GM21526 (cell line): Measurements from ENCODE around the gene MSI1.

ENCODE experiments used
- ATAC-seq: cut with Tn5 transposase; IDR thresholded peaks from one replicate; pipeline ENCODE4 v1.9.1; 2021; ENCODE audit warnings: moderate library complexity; ENCODE audit not compliant: unreplicated experiment, low FRiP score

MSI1 gene

GRCh38 chr12:120378036-120378435 is 9.1 kb upstream of the MSI1 start:
- ATAC-seq: no peak

GRCh38 chr12:120377611-120378010 is 8.6 kb upstream of the MSI1 start:
- ATAC-seq: no peak

- no peak for ATAC-seq
Observed at GRCh38 chr12:120376934-120377572, 8.1 kb upstream of the MSI1 start.

- ATAC-seq: no peak
Observed at GRCh38 chr12:120376416-120376815, 7.5 kb upstream of the MSI1 start.

GRCh38 chr12:120376009-120376408 is 7.0 kb upstream of the MSI1 start:
- ATAC-seq: no peak

- no peak for ATAC-seq
Observed at GRCh38 chr12:120373683-120374082, 4.7 kb upstream of the MSI1 start.

- ATAC-seq: no peak
Observed at GRCh38 chr12:120370343-120371243, 1.6 kb upstream of the MSI1 start.

- no peak for ATAC-seq
Observed at GRCh38 chr12:120369603-120370342, 809 bp upstream of the MSI1 start.

GRCh38 chr12:120367924-120368788 is 808 bp downstream of the MSI1 start:
- no peak for ATAC-seq

- no peak for ATAC-seq
Observed at GRCh38 chr12:120367233-120367923, 1.6 kb downstream of the MSI1 start.

GRCh38 chr12:120366845-120367232 is 2.1 kb downstream of the MSI1 start:
- ATAC-seq: no peak

GRCh38 chr12:120366341-120366705 is 2.6 kb downstream of the MSI1 start:
- ATAC-seq: no peak

GRCh38 chr12:120365675-120366340 is 3.2 kb downstream of the MSI1 start:
- ATAC-seq: no peak

GRCh38 chr12:120364487-120364886 is 4.5 kb downstream of the MSI1 start:
- ATAC-seq: no peak

GRCh38 chr12:120363274-120363855 is 5.6 kb downstream of the MSI1 start:
- ATAC-seq: no peak

- ATAC-seq: no peak
Observed at GRCh38 chr12:120362516-120363273, 6.3 kb downstream of the MSI1 start.

- ATAC-seq: no peak
Observed at GRCh38 chr12:120361506-120362208, 7.3 kb downstream of the MSI1 start.

GRCh38 chr12:120359128-120359527 is 9.8 kb downstream of the MSI1 start:
- ATAC-seq: no peak
